GM19351 (cell line): ENCODE results near the gene JAGN1.
"Not testable (repeated sequence)": the region's sequence is repeated elsewhere in the genome, so short reads cannot be mapped to it uniquely, and the experiment has no call there.

Experiments
- ATAC-seq: cut with Tn5 transposase; IDR thresholded peaks from one replicate; pipeline ENCODE4 v1.9.1; 2021; ENCODE audit warnings: mild to moderate bottlenecking, moderate library complexity; ENCODE audit not compliant: unreplicated experiment

Gene JAGN1

DNA sequence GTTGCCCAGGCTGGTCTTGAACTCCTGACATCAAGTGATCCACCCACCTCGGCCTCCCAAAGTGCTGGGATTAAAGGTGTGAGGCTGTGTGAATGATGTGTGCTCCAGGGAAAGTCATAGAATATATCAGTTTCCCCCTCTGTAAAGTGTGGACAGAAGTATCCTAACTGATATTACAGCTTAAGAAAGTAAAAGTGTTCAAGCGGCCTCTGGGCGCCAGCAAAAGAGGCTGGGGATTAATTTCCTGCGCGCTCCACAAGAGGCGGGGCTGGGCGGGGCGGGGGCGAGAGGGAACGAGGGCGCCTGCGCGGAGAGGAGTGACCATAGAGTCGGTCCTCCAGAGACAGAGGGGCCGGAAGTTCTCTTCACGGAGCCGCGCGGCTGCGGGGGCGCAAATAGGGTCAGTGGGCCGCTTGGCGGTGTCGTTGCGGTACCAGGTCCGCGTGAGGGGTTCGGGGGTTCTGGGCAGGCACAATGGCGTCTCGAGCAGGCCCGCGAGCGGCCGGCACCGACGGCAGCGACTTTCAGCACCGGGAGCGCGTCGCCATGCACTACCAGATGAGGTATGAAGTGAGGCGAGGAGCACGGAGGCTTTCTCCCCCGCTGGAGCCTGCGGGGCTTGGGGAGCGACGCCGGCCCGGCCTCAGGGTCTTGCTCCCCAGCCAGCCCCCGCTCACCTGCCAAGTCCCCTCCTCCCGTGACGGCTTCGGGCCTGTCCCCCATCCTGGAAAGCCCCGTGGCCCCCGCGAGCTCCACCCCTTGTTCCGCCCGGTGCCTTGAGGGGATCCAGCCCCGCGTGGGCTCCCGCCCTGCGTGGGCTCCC lies at the start of gene JAGN1:
JAGN1 (plus strand) TSS at position 362 of the 823 bp plus-strand sequence; CDS start at position 475, 113 bp downstream.
- peak; percentile 79 for ATAC-seq

DNA sequence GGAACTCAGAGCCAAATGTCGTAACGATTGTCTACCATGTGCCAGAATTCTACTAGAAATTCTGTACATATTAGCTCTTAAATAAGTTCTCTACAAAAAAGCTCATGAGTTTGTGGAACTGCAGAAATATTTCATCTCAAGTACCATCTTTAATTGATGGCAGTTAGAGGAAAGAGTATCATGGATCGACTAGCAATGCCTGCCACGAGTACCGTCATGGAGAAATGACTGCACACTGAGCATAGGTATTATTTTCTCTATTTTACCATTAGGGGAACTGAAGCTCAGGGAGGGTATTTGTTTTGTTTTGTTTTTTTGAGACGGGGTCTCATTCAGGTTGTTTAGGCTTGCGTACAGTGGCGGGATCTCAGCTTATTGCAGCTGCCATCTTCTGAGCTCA lies 49.4 kb upstream of the JAGN1 start:
- no peak for ATAC-seq

DNA sequence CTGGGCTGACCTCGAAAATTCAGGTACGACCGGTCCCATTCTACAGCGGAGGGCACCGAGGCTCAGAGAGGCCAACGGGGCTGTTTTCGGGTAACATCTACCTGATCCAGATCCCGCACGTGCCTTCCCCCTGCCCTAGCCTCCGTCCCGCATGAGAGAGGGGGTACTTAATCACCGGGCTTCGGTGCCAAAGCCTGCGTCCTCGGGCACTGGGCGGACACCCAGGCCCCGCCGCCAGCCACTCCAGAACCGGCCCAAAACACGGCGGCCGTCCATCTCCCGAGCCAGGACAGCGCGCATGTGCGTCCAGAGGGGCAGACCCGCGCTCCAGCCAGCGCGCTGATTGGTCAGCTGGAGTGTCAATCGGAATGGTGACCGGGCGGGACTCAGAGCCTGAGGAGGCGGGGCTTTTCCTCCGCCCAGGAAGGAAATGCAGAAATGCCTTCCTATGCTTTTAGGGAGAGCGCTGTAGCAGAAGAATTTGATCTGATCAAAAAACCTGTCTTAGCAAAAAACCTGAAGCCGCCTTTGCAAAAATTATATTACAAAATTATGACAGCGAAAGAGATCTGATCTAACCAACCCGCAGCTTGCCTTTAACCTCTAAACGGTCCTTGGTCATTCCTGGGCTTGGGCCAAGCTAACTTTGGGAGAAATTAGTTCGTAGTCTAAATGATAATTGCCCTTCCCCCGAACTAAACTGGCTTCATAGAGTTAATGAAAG lies 46.5 kb upstream of the JAGN1 start, which contains the start of gene RPUSD3:
RPUSD3 (minus strand) TSS at position 294 of the 724 bp plus-strand sequence; CDS start at position 276, 18 bp downstream.
- ATAC-seq = peak; percentile 98

- no peak for ATAC-seq
Measured at GRCh38 chr3:9846231-9846630, 44.2 kb upstream of the JAGN1 start.

DNA sequence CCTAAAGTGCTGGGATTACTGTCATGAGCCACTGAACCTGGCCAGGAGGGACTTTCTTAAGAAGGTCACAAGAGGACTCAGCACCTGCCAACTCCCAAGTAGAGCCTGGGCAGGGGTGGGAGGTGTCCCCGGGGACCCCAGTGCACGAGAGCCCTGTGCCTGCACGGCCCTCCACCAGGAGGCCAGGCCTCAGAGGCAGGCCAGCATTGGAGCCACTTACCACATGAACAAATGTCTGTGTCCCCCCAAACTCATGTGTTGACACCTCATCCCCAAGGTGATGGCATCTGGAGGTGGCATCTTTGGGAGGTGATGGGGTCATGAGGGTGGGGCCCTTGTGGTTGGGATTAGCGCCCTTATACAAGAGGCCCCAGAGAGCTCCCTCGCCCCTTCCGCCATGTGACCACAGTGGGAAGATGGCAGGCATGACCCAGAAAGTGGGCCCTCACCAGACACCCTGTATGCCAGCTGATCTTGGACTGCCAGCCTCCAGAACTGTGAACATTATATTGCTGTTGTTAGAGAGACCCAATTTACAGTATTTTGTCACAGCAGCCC lies 43.4 kb upstream of the JAGN1 start:
- no peak for ATAC-seq

DNA sequence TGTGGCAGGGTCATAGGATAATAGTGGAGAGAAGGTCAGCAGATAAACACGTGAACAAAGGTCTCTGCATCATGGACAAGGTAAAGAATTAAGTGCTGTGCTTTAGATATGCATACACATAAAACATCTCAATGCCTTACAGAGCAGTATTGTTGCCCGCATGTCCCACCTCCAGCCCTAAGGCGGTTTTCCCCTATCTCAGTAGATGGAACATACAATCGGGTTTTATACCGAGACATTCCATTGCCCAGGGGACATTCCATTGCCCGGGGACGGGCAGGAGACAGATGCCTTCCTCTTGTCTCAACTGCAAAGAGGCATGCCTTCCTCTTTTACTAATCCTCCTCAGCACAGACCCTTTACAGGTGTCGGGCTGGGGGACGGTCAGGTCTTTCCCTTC lies 42.5 kb upstream of the JAGN1 start:
- not testable (repeated sequence) for ATAC-seq

GRCh38 chr3:9848860-9849259 lies 41.5 kb upstream of the JAGN1 start:
- not testable (repeated sequence) for ATAC-seq

- not testable (repeated sequence) for ATAC-seq
Measured at GRCh38 chr3:9851383-9851782, 39.0 kb upstream of the JAGN1 start.

GRCh38 chr3:9851926-9852325 lies 38.5 kb upstream of the JAGN1 start:
- ATAC-seq = not testable (repeated sequence)

- ATAC-seq = no peak
Measured at GRCh38 chr3:9852528-9852927, 37.9 kb upstream of the JAGN1 start.

DNA sequence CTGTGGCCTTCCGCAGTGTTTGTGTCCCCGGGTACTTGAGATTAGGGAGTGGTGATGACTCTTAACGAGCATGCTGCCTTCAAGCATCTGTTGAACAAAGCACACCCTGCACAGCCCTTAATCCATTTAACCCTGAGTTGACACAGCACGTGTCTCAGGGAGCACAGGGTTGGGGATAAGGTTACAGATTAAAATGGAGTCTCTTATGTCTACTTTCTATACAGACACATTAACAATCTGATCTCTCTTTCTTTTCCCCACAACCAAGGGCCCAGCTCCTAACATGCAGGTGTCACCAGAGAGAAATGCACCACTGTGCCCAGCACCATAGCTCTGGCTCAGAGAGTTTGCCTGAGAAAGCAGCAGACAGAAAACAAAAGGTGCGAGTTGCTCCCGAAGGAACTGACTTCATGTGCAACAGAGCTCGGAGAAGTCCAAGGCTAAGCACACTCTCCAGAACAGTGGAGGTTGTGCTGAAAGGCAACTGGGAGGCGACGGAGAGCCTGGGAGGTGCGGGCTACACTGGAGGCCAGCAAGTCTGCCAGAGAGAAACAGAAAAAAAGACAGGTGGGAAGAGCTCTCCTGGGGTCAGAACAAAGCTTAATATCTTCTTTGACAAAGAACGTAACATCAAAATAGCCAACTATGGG lies 36.0 kb upstream of the JAGN1 start:
- not testable (repeated sequence) for ATAC-seq

- ATAC-seq = no peak
Measured at GRCh38 chr3:9855594-9855993, 34.8 kb upstream of the JAGN1 start.

DNA sequence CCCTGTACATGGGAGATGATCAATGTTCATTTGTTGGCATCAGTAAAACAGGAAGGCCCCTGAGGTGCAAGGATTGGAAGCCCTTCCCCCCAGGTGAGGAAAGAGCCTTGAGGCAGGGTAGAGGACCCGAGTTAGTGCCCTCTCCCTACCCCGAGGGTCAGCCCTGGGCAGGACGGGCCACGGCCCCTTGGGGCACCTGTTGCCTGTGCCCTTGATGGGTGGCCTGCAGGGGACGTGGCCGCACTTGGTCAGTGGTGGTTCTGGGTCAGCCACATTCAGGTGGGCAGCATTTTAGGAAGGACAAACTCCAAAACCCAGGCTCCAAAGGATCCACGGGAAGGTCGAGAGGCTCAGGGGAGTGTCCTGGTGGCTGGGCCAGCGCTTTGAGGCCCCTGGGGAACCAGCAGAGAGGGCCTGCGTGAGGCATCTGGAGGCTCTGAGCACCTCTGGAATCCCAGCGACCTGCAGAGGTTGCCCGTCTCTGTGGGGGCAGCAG lies 30.8 kb upstream of the JAGN1 start:
- ATAC-seq = no peak

GRCh38 chr3:9861201-9861600 lies 29.2 kb upstream of the JAGN1 start:
- ATAC-seq = no peak

GRCh38 chr3:9861626-9862130 lies 28.7 kb upstream of the JAGN1 start:
- ATAC-seq = no peak

- no peak for ATAC-seq
Measured at GRCh38 chr3:9862391-9863057, 27.9 kb upstream of the JAGN1 start.

GRCh38 chr3:9863058-9863772 lies 27.2 kb upstream of the JAGN1 start:
- no peak for ATAC-seq

DNA sequence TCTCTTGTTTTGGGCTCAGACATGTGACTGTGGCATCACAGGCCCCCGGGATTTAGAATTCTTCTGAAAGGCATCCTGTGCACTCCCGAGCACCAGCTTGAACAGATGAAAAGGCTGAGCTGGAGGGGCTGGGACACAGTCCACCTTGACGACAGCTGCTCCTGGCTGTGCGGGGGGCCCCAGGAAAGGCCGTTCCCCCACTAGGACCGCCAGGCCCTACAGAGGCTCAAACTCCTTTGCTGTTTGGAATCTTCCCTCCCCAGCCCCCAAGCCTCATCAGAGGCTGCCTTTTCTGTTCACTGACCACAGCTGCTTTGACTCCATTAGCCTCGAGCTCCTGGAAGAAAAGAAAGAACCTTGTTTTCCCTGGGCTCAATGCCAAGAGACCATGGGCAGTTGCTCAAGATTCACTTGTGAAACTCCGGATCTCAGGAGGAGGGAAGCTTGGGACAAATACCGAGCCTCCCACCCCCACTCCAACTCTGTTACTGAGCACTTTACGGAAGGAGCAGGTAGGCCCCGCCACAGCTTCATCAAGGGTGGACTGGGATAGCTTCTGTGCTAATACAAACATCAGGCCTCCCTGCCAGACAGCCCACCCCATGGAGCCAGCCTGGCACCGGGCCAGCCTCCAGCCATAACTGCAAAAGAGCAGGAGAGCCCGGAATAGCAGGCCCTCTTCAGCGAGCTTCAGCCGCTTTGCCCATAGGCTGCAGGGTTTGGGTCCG lies 26.0 kb upstream of the JAGN1 start:
- no peak for ATAC-seq

- not testable (repeated sequence) for ATAC-seq
Measured at GRCh38 chr3:9865125-9865637, 25.2 kb upstream of the JAGN1 start.
